CD4-positive, alpha-beta T cell treated with Interleukin-4 for 4 hours (primary cell): Measurements from ENCODE around the gene DSTN.

Experiments
- DNase-seq: peaks from one replicate; pipeline ENCODE4 v3.0.0-alpha.2; 2020

The DSTN gene

GRCh38 chr20:17584689-17585088, 14.8 kb downstream of the DSTN start:
- no peak for DNase-seq

GRCh38 chr20:17586250-17586649, 16.4 kb downstream of the DSTN start:
- DNase-seq: no peak

GRCh38 chr20:17587148-17587547, 17.3 kb downstream of the DSTN start:
- no peak for DNase-seq

GRCh38 chr20:17587824-17588223, 17.9 kb downstream of the DSTN start:
- DNase-seq: no peak

DNA sequence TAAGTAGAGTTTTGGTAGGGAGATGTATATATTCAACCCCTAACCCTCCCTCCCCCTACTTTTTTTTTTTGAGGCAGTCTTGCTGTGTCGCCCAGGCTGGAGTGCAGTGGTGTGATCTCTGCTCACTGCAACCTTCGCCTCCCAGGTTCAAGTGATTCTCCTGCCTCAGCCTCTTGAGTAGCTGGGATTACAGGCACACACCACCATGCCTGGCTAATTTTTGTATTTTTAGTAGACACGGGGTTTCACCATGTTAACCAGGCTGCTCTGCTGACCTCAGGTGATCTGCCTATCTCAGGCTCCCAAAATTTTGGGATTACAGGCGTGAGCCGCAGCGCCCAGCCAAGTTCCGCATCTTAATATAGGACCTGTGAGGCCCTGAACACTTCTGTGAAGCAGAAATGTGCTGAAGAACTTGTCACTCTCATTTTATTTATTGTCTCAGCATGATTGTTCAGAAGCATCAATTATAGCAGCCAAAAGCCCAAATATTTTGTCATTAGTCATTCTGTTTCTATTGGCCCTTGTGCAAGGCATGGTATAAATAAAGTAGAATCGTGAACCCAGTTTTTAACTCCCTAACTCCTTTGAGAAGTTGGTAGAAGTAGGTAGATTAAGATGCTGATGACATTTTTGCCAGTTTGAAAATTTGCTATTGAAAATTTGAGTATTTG, 19.4 kb downstream of the DSTN start:
- DNase-seq: no peak

DNA sequence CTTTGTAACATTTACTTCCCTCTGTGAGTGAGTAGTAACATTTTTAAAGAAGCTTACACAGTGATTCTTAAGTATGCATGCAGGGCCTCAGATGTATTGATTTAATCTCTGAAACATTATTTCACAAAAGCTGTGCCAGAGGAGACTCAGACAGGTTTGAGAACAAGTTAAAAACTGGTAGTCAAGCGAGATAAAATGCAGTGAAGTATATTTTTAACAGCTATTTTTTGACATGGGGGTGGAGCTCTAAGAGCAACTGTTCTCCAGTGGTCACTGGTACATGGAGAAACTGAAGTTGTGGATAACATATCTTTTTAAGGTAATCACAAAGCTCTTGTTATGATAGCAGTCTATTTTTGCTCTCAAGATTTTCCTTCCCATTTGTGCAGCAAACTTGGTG, 20.4 kb downstream of the DSTN start:
- DNase-seq: no peak

DNA sequence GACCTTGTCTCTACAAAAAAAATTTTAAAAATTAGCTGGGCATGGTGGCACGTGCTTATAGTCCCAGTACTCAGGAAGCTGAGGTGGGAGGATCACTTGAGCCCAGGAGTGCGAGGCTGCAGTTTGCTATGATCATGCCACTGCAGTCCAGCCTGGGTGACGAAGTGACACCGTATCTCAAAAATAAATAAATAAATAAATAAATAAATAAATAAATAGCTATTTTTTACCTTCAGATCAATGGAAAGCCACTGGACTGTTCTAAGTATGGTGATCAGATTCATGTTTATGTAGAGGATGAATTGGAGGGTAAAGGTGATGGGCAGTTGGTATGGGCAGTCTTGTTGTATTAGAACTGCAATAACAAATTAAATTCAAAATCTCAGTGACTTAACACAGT, 24.0 kb downstream of the DSTN start:
- no peak for DNase-seq

- DNase-seq: no peak
Observed at GRCh38 chr20:17594443-17594842, 24.6 kb downstream of the DSTN start.

- no peak for DNase-seq
Observed at GRCh38 chr20:17595856-17596255, 26.0 kb downstream of the DSTN start.

- DNase-seq: no peak
Observed at GRCh38 chr20:17598013-17598550, 28.2 kb downstream of the DSTN start.

DNA sequence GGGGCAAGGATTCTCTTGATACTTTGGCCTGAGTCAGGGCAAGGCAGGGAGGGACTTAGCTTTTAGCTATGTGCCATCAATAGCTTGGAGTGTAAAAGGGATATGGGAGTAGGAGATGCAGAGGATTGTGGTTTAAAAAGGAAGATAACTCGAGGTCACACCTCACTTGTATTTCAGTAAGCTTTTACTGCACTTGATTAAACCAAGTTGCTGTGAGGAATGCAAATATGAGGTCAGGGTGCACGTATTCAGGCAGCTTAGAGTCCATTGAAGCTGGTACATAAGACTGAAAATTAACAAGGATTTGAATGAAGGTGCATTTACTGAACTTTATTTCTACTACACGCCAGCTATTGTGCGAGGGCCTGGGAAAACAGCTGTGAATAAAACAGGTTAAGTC, 32.1 kb downstream of the DSTN start:
- no peak for DNase-seq

GRCh38 chr20:17602493-17602892, 32.6 kb downstream of the DSTN start:
- no peak for DNase-seq

DNA sequence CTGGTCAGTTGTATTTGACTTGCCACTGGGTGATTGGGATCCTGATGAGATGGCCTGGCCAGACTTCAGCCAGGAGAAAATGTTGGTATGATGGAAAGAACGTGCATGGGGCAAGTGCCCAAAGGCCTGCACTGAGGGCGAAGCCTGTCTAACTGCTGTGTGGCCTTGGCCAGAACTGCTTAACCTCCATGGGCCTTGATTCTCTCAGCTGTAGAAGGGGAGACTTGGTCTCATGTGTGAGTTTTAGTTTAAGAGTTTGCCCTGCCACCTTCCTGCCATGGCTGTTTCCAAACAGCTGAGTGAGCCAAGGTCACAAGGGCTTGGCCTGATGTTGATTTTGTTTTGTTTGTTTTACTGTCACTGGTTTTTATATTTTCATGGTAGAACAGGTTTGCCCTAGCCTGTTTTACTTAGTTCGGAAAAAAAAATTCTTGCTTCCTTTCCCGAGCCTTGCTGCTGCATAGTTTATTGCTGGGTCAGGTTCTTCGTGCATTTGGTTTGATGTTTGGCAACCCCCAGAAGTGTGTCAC, 35.3 kb downstream of the DSTN start:
- no peak for DNase-seq

GRCh38 chr20:17606001-17606400, 36.1 kb downstream of the DSTN start:
- DNase-seq: no peak

DNA sequence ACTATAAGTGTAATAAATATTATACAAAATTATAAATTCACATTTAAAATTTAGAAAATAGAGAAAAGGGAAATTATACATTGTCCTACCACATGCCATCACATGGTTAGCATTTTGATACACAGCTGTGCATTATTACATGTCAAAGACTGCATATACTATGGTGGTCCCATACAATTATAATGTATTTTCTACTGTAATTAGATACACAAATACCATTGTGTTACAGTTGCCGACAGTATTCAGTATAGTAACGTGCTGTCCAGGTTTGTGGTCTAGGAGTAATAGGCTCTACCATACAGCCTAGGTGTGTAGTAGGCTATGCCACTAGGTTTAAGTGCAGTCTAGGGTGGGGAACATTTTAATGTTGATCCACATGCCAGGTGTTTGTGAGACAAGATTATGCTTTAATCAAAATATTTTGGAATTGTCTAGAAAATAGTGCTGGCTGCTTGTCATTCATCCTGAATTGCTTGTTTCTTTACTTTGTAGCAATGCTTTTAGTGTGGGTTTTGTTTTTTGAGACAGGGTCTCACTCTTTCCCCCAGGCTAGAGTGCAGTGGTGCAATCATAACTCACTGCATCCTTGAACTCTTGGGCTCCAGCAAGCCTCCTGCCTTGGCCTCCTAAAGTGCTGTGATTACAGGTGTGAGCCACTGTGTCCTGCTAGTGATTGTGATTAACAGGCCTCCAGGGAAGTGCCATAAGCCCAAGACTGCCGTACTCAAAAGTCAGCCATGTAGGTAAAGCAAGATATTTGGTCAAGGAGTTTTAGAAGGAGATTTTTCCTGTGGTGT, 39.0 kb downstream of the DSTN start:
- DNase-seq: no peak

DNA sequence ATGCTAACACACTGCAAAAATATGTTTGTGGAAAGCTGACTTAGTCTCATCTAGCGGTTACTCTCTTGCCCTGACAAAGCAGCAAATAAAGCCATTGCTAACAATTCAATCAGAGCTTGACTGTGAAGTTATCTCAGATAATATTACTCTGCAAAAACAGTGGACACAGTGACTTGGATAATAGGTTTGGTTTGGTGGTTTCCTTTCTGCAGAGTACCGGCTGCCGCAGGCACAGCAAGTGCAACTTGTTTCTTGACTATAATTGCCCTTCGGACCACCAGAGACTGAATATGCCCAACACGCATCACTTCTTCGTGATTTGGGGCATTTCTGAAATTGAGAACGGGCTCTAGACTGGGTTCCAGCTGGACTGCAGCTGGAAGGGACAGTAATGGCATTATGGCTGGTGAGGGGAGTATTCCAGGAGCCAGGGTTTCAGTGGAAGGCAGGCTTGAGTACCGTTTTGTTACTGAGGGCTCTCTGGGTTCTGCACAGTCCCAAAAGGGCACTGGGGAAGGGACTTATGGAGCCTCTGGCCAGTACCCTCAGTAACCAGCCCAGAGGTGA, 40.0 kb downstream of the DSTN start:
- no peak for DNase-seq

DNA sequence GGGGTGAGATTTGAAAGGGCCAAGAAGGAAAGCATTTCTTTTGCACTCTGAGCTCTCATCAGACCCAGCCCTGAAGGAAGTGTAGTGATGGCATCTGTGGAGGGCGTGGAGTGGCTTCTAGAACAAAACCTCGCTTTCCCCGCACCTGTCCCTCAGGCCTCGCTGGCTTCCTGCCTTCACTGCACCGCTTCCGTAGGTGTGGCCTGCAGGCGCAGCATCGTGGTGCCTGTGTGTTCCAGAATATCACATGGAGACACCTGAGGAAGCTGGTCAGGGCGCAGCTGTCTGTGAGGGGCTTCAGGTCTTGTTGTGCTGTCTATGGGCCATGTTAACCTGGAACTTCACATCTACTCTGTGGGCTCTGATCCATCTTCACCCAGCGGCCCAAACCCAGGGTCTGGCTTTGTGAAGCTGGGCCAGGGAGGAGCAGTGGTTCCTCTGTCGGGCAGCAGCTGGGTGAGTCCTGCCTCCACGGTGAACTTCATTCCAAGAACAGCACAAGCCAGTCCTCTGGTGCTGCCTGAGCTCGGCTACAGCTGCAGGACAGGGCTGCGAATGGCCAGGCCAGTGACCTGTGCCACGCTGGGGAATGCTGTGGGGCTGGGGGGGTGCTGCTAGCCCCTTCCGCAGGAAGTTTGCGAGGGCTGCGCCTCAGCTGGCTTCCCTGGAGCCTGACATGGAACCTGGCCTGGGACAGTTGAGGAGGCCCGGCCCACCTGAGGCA, 40.9 kb downstream of the DSTN start:
- DNase-seq: peak; percentile 66

- no peak for DNase-seq
Observed at GRCh38 chr20:17611290-17611539, 41.3 kb downstream of the DSTN start.

DNA sequence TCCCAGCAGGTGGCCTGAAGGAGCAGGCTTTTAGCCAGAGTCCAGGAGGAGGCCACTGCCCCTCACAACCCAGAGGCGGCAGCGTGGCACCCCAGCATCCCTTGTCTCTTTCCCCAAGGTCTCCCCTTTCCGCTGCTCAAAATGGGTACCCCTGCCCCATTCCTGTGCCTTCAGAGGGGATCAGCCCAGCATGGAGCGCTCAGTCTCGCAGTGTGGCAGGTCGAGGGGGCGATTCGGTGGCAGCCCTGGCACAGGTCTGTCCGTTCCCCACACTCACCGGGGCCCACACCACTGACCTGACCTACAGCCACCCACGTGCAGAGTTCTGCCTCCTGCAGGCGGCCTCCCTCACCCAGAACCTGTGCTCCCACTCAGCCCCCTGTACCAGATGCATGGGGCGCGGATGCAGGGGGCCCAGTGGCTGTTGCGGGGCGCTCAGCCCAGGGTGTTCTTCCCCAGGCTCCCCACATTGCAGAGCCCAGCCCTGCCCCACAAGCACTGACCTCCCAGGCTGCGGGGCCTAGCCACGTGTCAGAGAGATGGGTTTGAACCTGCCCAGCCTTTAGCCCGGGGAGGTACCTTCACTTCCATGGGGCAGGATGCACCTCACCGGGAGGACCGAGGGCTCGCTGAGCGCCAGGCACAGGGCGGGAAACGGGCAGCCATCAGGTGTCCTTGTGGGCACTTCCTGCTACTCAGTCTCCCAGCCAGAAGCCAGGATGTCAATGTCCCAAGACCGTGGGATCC, 41.8 kb downstream of the DSTN start:
- DNase-seq: no peak

GRCh38 chr20:17612287-17612991, 42.6 kb downstream of the DSTN start:
- DNase-seq: peak; percentile 58

DNA sequence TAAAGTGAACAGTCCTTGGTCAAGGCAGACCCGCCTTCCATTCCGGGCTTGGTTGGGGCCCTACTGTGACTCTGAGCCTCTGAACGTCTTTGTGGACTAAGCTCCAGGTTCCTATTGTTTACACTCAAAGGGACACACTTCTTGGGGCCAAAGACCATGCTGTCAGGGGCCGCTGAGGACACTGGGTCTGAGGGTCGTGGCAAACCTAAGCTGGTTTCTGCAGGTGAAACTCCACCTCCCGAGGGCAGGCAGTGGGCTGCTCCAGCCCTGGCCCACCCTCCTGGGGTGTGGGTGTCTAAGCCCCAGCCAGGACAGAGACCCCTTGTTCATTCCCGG, 43.1 kb downstream of the DSTN start:
- DNase-seq: no peak
